Thyroid gland (tissue), 4 donors: ENCODE results near the gene TNS4. TPM values are rescaled to one million over a fixed set of nuclear protein-coding genes. Genes with fewer than 3 reads are reported as not detected.

Experiments
- DNase-seq, 2 donors: peaks; one replicate each; pipeline ENCODE4 v3.0.0-alpha.2; 2019
- H3K27ac ChIP-seq, 3 donors: fragments of 200-600 bp; sonication (generic); 1 replicate in 2 of 3; 2 replicates in 1 of 3; pipeline ENCODE4 v1.5.1; 2016 to 2019; ENCODE audit warnings: mild to moderate bottlenecking in 1 of 3, moderate library complexity in 1 of 3
- H3K27me3 ChIP-seq: fragments of 200-600 bp; sonication (generic); one replicate; pipeline ENCODE4 v1.5.1; 2019
- H3K36me3 ChIP-seq, 2 donors: fragments of 200-600 bp; sonication (generic); one replicate each; pipeline ENCODE4 v1.5.1; 2016 to 2019
- H3K4me1 ChIP-seq, 2 donors: fragments of 200-600 bp; sonication (generic); one replicate each; pipeline ENCODE4 v1.5.1; 2017 to 2019
- H3K4me3 ChIP-seq, 3 donors: fragments of 200-600 bp; sonication (generic); replicated peaks in 1 of 3; 1 replicate in 2 of 3; 2 replicates in 1 of 3; pipeline ENCODE4 v1.5.1; 2016; ENCODE audit warnings: mild to moderate bottlenecking in 1 of 3
- H3K9me3 ChIP-seq: fragments of 200-600 bp; sonication (generic); one replicate; pipeline ENCODE4 v1.5.1; 2017
- CTCF ChIP-seq, 6 experiments: fragments of 200-600 bp in 3 of 6; fragments of 450-650 bp in 3 of 6; sonication (generic) in 3 of 6; IDR thresholded peaks; one replicate each; pipeline ENCODE4 v1.5.1; 2016 to 2019; ENCODE audit warnings: antibody characterized with exemption in 6 of 6, mild to moderate bottlenecking in 2 of 6, inconsistent platforms in 1 of 6, moderate library complexity in 1 of 6
- POLR2A ChIP-seq, 2 donors: fragments of 450-650 bp; IDR thresholded peaks; one replicate each; pipeline ENCODE4 v1.6.1; 2017; ENCODE audit warnings: antibody characterized with exemption in 2 of 2, mild to moderate bottlenecking in 2 of 2, moderate library complexity in 1 of 2
- WGBS, 2 donors: methylation state at CpG; one replicate each; pipeline ENCODE4 v1.1.5; 2017; 5-methylcytosine and 5-hydroxymethylcytosine counted together
- intact Hi-C: fragments of 100-400 bp; cut with DNase I; formaldehyde crosslinking; loops from one replicate; pipeline ENCODE4 v1.15.1; 2023
- total RNA-seq, 4 donors: library from RNA; depleted of rRNA; stranded (reverse); fragments of >200 nt; gene quantifications; one replicate each; pipeline ENCODE4 v1.2.3, GENCODE V29; 2016

TNS4 gene
- total RNA-seq, 4 donors from 2014 or later, result 5.4 to 24.7 (median 16.2) TPM

- no peak for DNase-seq
- intact Hi-C loops, result no loop called here
These were observed 47.4 kb downstream of the TNS4 start for GRCh38 chr17:40453881-40454612.

DNA sequence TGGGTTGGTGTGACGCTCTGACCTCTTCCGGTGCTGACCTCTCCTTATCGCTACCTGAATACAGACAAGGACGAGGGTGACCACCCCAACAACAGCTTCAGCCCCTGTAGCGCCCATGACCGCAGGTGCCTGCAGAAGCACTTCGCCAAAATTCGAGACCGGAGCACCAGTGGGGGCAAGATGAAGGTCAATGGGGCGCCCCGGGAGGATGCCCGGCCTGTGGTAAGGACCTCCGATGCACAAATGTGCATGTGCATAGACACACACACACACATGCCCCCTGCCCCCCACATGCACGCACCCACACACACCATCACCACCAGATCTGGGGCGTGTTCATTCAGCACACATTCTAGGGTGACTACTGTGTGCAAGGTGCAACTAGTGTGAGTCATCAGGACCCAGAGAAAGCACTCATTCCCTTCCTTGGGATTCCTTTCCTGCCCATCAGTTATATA, 48.5 kb downstream of the TNS4 start:
- no peak overlapping the region for H3K4me3 ChIP-seq
- peaks cover 69 to 86% of the 10 kb centered on the region in 2 donors for H3K4me1 ChIP-seq
- DNase-seq, result no peak
- no peaks in the 10 kb centered on the region for H3K27me3 ChIP-seq
- TF ChIP-seq CTCF (IDR thresholded peaks at IDR 0.05) (no peak), POLR2A (IDR thresholded peaks at IDR 0.05) (no peak)
- WGBS, 2 donors, result 78 to 79% methylated on average over 9 to 15 of the region's 15 CpGs
- peaks cover 33 to 46% of the 10 kb centered on the region in 2 donors for H3K36me3 ChIP-seq
- peak overlapping the region; percentile 93 to 98 (median 94) for H3K27ac ChIP-seq
- intact Hi-C loops, result no loop called here
- H3K9me3 ChIP-seq, result no peaks in the 10 kb centered on the region

More at GRCh38 chr17:40453881-40454612, 47.4 kb downstream of the TNS4 start:
- no peak overlapping the region for H3K4me3 ChIP-seq
- H3K4me1 ChIP-seq, result peaks cover 64 to 86% of the 10 kb centered on the region in 2 donors
- TF ChIP-seq CTCF (IDR thresholded peaks at IDR 0.05), result no peak
- no peak for TF ChIP-seq POLR2A (IDR thresholded peaks at IDR 0.05)
- WGBS, 2 donors, result 83 to 90% methylated on average over 18 to 19 of the region's 19 CpGs
- H3K9me3 ChIP-seq, result no peaks in the 10 kb centered on the region
- peaks cover 33 to 46% of the 10 kb centered on the region in 2 donors for H3K36me3 ChIP-seq
- H3K27ac ChIP-seq, result peak overlapping the region in 2 of 3 donors; percentile 93 to 94
- no peaks in the 10 kb centered on the region for H3K27me3 ChIP-seq

GRCh38 chr17:40452216-40452787, 49.1 kb downstream of the TNS4 start:
- peaks cover 33 to 43% of the 10 kb centered on the region in 2 donors for H3K36me3 ChIP-seq

DNA sequence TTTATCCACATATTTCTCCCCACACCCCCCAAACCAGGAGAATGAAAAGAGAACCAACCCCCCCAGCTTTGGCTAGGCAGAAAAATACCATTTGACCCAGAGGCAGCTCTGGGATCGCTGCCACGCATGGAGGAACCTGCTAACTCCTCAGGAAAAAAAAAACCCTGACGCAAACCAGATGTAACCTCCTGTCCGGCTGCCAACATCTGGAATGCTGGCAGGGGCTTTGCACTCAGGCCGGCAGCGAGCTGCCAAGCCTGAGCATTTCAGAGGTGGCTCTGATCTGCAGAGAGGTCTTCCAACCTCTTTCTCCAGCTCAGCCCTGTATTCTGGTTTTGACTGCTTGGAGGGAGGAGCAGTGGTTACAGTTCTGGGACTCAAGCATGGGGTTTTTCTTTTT, 50.0 kb downstream of the TNS4 start:
- Histone ChIP-seq H3K36me3 (peaks cover 29 to 34% of the 10 kb centered on the region in 2 donors), H3K27ac (peak overlapping the region; percentile 93 to 98 (median 94)), H3K4me3 (no peak overlapping the region), H3K4me1 (peaks cover 67 to 86% of the 10 kb centered on the region in 2 donors), H3K9me3 (no peaks in the 10 kb centered on the region), H3K27me3 (no peaks in the 10 kb centered on the region)
- intact Hi-C loops, result no loop called here
- peak; percentile 89 to 94 for DNase-seq
- WGBS, 2 donors, result 3 to 12% methylated on average over 6 of the region's 6 CpGs
- no peak for TF ChIP-seq CTCF (IDR thresholded peaks at IDR 0.05)
- peak in 1 of 2 donors; percentile 46 for TF ChIP-seq POLR2A (IDR thresholded peaks at IDR 0.05)

More at GRCh38 chr17:40452216-40452787, 49.1 kb downstream of the TNS4 start:
- H3K27ac ChIP-seq, result peak overlapping the region; percentile 93 to 98 (median 94)
- no peak for DNase-seq
- H3K27me3 ChIP-seq, result no peaks in the 10 kb centered on the region
- intact Hi-C loops, result no loop called here
- no peak overlapping the region for H3K4me3 ChIP-seq
- TF ChIP-seq POLR2A (IDR thresholded peaks at IDR 0.05) (no peak), CTCF (IDR thresholded peaks at IDR 0.05) (no peak)
- H3K4me1 ChIP-seq, result peaks cover 68 to 86% of the 10 kb centered on the region in 2 donors
- WGBS, 2 donors, result 43 to 48% methylated on average over 7 of the region's 7 CpGs
- H3K9me3 ChIP-seq, result no peaks in the 10 kb centered on the region

DNA sequence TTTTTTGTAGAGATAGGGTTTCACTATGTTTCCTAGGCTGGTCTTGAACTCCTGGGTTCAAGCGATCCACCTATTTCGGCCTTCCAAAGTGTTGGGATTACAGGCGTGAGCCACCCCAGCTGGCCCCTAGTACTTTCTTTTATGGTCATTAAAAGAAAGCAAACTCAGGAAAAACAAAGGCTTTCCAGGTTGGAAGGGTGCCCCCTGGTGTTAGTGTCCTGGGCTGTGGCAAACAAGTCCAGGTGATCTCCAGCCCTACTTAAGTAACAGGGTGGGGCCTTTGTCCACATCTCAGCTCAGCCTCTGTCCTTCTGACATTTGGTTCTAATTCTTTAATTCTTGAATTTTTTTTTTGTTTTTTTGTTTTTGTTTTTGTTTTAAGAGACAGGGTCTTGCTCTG, 51.2 kb downstream of the TNS4 start:
- peak overlapping the region; percentile 93 to 98 (median 94) for H3K27ac ChIP-seq
- H3K4me3 ChIP-seq, result no peak overlapping the region
- no peaks in the 10 kb centered on the region for H3K9me3 ChIP-seq
- no peak for TF ChIP-seq POLR2A (IDR thresholded peaks at IDR 0.05)
- TF ChIP-seq CTCF (IDR thresholded peaks at IDR 0.05), result peak in 3 of 6 experiments; percentile 19 to 41 (median 30)
- 83% methylated on average over 3 of the region's 3 CpGs for WGBS, 2 donors
- peaks cover 70 to 84% of the 10 kb centered on the region in 2 donors for H3K4me1 ChIP-seq
- DNase-seq, result peak in 1 of 2 donors; percentile 46
- no peaks in the 10 kb centered on the region for H3K27me3 ChIP-seq
- H3K36me3 ChIP-seq, result peaks cover 21 to 23% of the 10 kb centered on the region in 2 donors
- intact Hi-C loops, result no loop called here
